ENCODE data around the gene CRIP1.

GRCh38 chr14:105529319-105529568, 42.6 kb downstream of the CRIP1 start:
- no peak for TF ChIP-seq CTCF (IDR thresholded peaks at IDR 0.05)
- no peak for TF ChIP-seq POLR2A (IDR thresholded peaks at IDR 0.05)

Data from tibial nerve (tissue), 3 donors.